Mucosa of descending colon (tissue), 3 donors: ENCODE results near the gene HIP1R. TPM values are rescaled to one million over a fixed set of nuclear protein-coding genes. Genes with fewer than 3 reads are reported as not detected.
"Not testable (repeated sequence)": the region's sequence is repeated elsewhere in the genome, so short reads cannot be mapped to it uniquely, and the experiment has no call there.

ENCODE experiments used
- ATAC-seq: fragments of 200-7000 bp; cut with Tn5 transposase; one replicate; pipeline ENCODE4 v1.9.1; 2020; ENCODE audit warnings: mild to moderate bottlenecking, moderate library complexity
- DNase-seq, 3 donors: peaks; one replicate each; pipeline ENCODE4 v3.0.0-alpha.2; 2020
- H3K36me3 ChIP-seq: fragments of 200-600 bp; one replicate; pipeline ENCODE4 v1.8.0; 2021; ENCODE audit warnings: low read depth, mild to moderate bottlenecking
- H3K4me1 ChIP-seq: fragments of 200-600 bp; one replicate; pipeline ENCODE4 v1.8.0; 2021; ENCODE audit warnings: low read depth, mild to moderate bottlenecking
- H3K4me3 ChIP-seq: fragments of 200-600 bp; one replicate; pipeline ENCODE4 v1.8.0; 2021; ENCODE audit warnings: mild to moderate bottlenecking
- H3K9me3 ChIP-seq: fragments of 200-600 bp; one replicate; pipeline ENCODE4 v1.8.0; 2021; ENCODE audit warnings: mild to moderate bottlenecking
- CTCF ChIP-seq: fragments of 200-600 bp; IDR thresholded peaks from one replicate; pipeline ENCODE4 v1.8.0; 2022; ENCODE audit warnings: antibody characterized with exemption, mild to moderate bottlenecking
- intact Hi-C, 2 donors: fragments of 100-400 bp; cut with DNase I in 1 of 2; cut with micrococcal nuclease in 1 of 2; formaldehyde crosslinking; loops; one replicate each; pipeline versions ENCODE4 v1.11.0 to v1.11.1; 2022; cut with DNase I, micrococcal nuclease
- total RNA-seq, 3 donors: library from RNA; stranded (reverse); fragmentation: NEBNext Ultra II Directional in 2 of 3; extraction: Animal tissue kit (Norgen Biotek cat#: 25700) in 2 of 3; gene quantifications; one replicate each; pipeline versions ENCODE4 v1.2.1 to v1.2.4, GENCODE V29; 2021 to 2023
- donor health status: DM: no; HTN: no; CAD: no; lungs with moderate emphysema.
- donor health status: DM: no; HTN: no; CAD: no.
- donor health status: DM: no; HTN: yes; CAD: no.

HIP1R gene
- total RNA-seq, 3 donors from 2014 or later = 37.8 to 76.5 (median 73.1) TPM

- ATAC-seq (peak; percentile 67), DNase-seq (peak; percentile 86 to 92 (median 91))
- Histone ChIP-seq H3K4me3 (peak within 1 kb of the TSS; percentile 74), H3K4me1 (peaks cover 32% of the 10 kb centered on the region), H3K9me3 (no peaks in the 10 kb centered on the region), H3K36me3 (no peaks in the 10 kb centered on the region)
- intact Hi-C loops = no loop called here
- TF ChIP-seq CTCF = no peak
These were observed 60.7 kb downstream of the HIP1R start, which contains the start of gene VPS37B for GRCh38 chr12:122895704-122896636. Gene VPS37B, minus strand, starts transcription at chr12:122896124. Its CDS starts 62 bp downstream, at chr12:122896062.

- intact Hi-C loops = no loop called here
- no peak for TF ChIP-seq CTCF
- Histone ChIP-seq H3K4me1 (peaks cover 25% of the 10 kb centered on the region), H3K36me3 (no peaks in the 10 kb centered on the region), H3K4me3 (no peak overlapping the region), H3K9me3 (no peaks in the 10 kb centered on the region)
- ATAC-seq (no peak), DNase-seq (peak in 1 of 3 donors; percentile 43)
These were observed 61.4 kb downstream of the HIP1R start for GRCh38 chr12:122896662-122897061.

GRCh38 chr12:122899887-122900286, 64.6 kb downstream of the HIP1R start:
- peaks cover 7% of the 10 kb centered on the region for H3K4me1 ChIP-seq
- intact Hi-C loops = no loop called here

GRCh38 chr12:122902854-122903692, 67.8 kb downstream of the HIP1R start:
- Histone ChIP-seq H3K4me1 (peaks cover 13% of the 10 kb centered on the region), H3K9me3 (no peaks in the 10 kb centered on the region), H3K36me3 (no peaks in the 10 kb centered on the region), H3K4me3 (no peak overlapping the region)
- ATAC-seq (peak; percentile 77), DNase-seq (peak in 1 of 3 donors; percentile 22)
- TF ChIP-seq CTCF = no peak
- intact Hi-C loops = no loop called here

More at GRCh38 chr12:122899887-122900286, 64.6 kb downstream of the HIP1R start:
- ATAC-seq = no peak
- no peak for DNase-seq
- H3K4me3 ChIP-seq = no peak overlapping the region
- no peak for TF ChIP-seq CTCF
- no peaks in the 10 kb centered on the region for H3K9me3 ChIP-seq
- no peaks in the 10 kb centered on the region for H3K36me3 ChIP-seq

- ATAC-seq (peak; percentile 53), DNase-seq (peak in 1 of 3 donors; percentile 54)
- H3K4me1 ChIP-seq = peaks cover 10% of the 10 kb centered on the region
- intact Hi-C loops = no loop called here
- H3K36me3 ChIP-seq = no peaks in the 10 kb centered on the region
- H3K9me3 ChIP-seq = no peaks in the 10 kb centered on the region
- no peak overlapping the region for H3K4me3 ChIP-seq
- TF ChIP-seq CTCF = no peak
These were observed 68.4 kb downstream of the HIP1R start for GRCh38 chr12:122903693-122904034.

GRCh38 chr12:122905258-122905657, 70.0 kb downstream of the HIP1R start:
- H3K9me3 ChIP-seq, DNase-seq, H3K36me3 ChIP-seq, H3K4me3 ChIP-seq, ATAC-seq, intact Hi-C loops: not testable (repeated sequence)
- H3K4me1 ChIP-seq = peaks cover 18% of the 10 kb centered on the region
